Stimulated activated CD4-positive, alpha-beta T cell treated with anti-CD3 and anti-CD28 coated beads, TNF-alpha, amount 100 ng/mL, for 24 hours (primary cell): ENCODE results near the gene DCN.
A peak's percentile ranks its signal among the peaks of the same experiment; 100 is the strongest.

ENCODE experiments used
- DNase-seq, 3 experiments: peaks; one replicate each; pipeline ENCODE4 v3.0.0-alpha.2; 2020; ENCODE audit warnings: low read depth in 3 of 3

Gene DCN

DNA sequence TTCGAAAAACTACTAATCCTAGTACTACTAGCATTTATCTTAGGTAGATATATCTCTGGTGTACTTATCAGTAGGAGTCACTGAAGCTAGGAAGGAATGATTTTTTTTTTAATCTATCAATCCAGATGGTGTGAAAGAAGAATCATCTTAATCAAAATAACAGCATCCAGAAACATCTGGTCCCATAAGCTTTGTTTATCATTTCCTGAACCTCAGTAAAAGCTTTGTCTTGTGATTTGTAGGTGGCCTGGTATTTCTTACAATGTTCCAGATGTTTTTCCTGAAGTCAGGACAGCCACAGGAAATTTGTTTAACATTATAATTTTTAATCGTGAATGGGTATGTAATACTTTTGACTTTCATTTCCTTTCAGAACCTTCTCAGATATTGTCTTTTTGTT, 43.3 kb downstream of the DCN start:
- DNase-seq = no peak

DNA sequence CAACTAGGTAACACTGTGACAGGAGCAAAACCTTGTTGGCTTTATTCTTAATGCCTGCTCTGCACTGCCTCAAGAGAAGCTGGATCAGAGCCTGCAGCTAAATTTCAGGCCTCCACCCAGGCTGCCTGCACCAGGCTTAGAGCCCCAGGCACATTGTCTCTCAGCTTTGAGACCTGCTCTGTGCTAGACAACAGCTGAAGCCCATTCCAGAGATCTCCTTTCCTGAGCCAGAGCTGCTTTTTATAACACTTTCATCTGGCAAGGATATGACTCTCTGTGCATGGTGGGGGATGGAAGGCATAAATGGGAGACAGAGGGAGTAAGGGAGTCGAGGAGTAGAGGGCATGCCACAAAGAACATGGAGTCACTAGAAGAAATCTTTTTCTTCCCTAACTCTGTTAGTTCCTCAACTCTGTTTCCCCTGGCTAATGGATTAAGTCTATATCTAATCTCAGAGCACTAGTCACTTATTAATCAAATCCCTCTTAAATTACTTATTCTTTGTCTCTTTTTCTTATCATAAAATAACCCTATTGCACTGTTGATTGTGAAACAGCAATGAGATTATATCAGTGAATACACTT, 44.2 kb downstream of the DCN start:
- no peak for DNase-seq

DNA sequence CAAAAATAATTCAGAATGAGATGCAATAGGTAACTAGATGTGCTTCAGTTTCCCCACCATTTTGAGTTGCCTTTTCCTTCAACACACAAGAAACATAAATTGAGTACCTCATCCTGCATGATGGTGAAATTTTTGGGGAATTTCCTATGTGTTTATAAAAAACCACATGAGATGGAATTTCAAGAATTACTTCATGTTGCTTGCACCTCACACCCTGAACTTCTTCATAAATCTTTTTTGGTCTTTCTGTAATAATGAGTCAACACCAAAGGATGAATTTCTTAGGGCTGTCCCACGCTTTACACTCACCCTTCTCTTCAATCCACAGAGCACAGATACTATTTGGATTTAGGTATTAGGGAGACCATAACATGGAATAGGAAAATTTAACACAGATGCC, 48.7 kb downstream of the DCN start:
- DNase-seq = no peak

DNA sequence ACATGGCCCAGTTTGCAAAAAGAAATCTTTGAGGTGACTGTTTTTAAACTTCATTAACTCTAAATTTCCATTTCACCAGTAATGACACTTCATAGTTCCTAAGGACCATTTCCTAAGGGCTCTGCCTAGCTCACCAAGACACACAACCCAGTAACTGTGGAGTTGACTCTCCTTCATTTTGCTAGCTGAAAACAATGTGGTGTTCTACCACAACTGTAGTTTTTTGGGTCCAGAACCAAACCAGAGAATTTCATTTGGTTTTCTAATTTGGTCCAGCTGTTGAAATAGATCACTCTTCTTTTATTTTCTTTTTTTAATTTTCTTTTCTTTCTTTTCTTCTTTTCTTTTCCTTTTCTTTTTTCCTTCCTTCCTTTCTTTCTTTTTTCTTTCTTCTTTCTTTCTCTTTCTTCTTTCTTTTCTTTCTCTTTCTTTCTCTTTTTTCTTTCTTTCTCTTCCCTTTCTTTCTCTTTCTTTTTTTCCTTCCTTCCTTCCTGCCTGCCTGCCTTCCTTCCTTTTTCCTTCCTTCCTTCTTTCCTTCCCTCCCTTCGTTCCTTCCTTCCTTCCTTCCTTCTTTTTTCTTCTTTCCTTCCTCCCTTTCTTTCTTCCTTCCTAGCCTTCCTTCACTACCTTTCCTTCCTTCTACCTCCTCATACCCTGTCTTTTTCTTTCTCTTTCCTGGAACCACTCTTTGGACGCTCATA, 52.8 kb downstream of the DCN start:
- no peak for DNase-seq

DNA sequence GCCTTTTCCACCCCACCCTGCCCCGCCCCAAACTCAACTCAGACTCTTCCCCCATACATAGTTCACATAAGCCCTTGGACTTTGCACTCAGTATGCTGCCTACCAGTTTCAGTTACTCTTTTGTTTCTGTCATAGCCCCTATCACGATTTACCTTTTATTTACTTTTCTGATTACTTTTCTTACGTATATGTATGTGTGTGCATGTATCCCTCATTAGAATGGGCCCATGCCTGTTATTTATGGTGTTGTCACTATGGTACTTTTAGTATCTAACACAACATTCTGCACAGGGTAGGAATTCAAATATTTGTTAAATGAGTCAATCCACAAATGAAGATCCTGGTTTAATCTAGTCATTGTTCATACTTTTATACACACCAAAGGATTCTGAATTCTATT, 54.9 kb downstream of the DCN start:
- DNase-seq = no peak

DNA sequence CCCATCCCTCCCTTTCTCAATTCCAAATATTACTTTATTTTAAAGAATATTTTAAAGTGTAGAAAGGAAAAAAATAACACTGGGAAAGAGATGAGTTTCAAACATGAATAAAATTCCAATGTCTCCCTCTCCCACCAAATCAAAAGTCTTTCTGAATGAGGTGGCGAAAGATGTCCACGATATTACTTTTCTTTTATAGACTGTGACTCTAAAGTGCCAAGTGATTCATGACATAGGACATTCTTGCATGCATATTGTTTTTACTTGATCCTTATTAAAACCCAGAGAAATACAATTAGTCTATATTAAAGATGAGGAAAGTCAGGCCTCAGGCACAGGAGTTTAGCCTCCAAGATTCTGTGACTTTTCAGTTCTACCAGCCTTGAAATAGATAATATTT, 55.3 kb downstream of the DCN start:
- no peak for DNase-seq

DNA sequence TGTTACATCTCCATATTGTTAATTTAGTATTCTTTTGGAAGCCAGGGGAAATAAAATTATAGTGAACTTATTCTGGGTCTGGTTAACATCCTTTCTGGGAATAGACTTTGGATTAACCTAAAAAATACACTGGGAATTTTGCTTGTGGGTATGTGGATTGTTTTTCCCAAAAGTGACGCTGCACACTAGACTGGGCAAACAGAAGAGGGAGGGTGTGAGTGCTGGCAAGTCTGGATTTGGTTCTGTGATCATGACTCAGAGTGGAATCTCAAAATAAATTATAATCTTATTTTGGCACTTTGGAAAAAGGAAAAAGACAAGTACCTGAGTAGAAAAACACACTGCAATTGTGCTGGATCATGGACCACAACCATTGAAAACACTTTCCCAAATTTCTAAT, 56.1 kb downstream of the DCN start:
- DNase-seq = no peak

DNA sequence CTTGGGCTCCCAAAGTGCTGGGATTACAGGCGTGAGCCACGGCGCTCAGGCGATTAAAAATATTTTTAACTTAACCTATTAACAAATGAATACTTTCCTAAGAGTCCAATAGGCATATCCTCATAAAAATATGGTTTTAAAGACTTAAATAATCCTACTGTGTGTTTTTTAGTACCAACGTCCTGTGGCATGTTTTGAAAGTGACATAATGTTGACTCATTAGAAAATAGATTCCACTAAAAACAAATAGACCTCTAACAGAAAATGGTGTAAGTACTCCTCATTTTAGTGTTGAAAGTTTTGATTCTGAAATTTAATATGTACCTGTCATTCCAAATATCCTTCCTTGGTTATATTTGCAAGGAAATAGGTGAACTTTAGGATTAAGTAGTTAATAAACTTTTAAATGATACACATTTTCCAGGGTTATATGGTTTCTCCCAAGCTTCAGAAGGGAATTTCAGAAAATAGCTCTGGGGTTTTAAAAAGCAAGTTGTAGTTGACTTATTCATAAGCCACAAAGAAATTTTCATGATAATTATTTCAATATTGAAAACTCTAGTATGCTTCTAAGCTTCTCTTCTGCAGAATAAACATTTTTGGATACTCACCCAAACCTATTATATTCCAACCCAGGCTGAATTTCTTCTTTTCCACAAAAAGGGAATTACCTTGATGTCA, 59.2 kb downstream of the DCN start:
- DNase-seq = no peak

DNA sequence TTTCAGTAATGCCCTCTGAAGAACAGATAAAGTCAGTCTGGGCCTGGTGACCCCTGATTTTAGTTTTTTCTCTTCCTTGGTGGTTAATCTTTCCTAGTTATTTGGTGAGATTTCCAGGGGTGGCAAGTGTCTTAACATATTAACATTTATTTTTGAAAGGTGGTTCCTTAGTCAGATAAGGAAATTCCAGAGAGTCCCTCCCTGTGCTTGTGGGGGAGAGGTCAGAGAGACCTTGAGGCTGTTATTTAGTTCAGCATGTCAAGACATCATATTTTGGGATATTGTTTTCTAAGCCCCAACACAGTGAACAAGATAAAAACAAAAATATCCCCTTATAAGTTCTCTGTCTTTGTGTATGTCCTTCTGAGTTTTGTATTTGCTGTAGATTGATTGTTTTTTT, 61.8 kb downstream of the DCN start:
- DNase-seq = no peak

DNA sequence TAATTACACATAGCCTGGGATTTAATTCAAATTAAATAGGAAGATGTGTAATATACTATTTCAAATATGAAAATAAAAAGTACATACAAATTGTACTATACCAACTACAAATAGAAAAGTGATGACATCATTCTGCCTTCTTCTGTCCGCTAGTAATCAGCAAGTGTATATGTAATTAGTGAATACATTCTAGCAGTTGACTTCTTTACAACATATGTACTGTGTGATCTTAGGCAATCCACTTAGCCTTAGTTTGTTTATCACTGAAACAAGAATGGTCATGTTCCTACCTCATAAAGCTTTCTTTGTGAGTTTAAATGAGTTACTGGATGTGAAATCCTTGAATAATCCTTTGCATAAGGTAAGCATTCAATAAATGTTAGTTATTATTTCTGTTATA, 63.5 kb downstream of the DCN start:
- no peak for DNase-seq

DNA sequence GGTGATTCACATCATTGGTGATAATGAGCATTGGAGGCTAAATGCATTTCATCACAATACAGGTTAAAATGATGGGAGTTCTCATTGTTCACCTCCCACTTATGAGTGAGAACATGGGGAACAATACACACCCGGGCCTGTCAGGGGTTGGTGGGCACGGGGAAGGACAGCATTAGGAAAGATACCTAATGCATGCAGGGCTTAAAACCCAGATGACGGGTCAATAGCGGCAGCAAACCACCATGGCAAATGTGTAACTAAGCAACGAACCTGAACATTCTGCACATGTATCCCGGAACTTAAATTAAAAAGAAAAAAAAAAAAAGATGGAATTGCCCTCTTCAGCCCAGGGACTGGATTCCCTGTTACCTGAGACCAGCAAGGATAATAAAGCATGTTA, 69.0 kb downstream of the DCN start:
- DNase-seq = no peak

DNA sequence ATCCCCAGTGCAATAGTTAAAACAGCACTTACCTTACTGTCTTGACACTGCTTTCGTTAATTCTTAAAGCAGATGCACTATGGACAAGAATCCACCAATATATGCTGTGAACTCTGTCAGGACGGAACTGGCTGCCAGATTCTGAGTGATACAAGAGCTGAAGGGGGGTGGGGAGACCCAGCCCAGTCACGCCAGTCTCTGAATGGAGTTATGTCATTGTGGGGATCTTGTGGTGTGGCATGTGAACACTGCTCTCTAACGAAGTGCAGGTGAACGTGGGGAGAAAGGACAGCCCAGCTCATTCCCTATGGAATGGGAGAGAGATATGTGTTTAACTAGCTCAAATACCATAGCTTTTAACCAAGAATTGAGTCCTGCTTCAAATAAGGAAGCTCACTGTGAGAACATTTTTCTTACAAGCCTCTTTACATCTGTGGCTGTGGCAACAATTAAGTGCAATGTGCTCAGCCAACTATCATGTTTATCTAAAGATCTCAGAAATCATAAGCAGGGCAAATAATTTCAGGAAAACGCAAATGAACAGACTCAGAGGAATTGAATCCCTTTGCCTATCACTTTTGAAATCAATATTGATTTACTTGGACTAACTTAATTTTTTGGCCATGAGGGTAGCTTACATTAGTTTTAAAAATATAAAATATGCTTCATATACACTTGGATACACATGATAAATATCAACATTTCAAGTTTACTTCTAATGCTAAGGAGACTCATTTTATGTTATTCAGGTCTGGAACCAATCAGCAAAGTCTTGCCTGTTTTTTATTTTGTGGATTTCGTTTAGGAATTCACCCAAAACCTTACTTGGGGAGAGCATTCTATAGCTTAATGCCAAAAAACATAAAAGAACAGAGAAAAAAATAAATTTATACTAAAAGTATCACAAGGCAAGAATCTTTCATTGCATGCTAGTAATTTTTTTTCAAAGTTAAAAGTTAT, 71.0 kb downstream of the DCN start, which contains the start of gene LUM:
Gene LUM (minus strand): TSS at position 129 of the 960 bp plus-strand sequence. CDS start 2,515 bp downstream, outside the sequence.
- DNase-seq = no peak

DNA sequence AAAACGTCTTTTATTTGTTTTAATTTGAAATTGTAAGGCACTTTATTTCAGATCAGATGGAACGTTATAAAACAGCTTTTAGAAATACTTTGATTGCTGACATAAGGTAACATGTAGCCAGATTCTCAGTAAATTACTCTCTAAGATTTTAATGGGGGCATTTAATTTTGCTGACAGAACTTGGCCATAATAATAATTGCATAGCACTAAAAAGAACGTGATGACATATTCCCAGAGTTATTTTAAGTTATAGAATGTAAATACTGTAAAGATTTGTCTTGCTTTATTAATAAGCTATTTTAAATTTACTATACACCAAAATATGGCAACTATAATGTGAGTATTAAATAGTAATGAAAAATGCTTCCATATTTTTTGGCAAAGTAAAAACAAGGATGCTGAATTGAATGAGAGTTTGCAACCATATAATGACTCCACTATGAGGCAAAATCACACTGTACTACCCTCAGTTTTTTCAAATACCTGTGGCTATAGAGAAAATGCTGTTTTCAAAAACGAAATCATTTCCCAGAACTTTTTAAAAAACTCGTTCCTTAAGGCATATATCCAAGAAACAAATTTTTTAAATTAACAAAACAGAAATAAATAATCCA, 72.2 kb downstream of the DCN start:
- no peak for DNase-seq

DNA sequence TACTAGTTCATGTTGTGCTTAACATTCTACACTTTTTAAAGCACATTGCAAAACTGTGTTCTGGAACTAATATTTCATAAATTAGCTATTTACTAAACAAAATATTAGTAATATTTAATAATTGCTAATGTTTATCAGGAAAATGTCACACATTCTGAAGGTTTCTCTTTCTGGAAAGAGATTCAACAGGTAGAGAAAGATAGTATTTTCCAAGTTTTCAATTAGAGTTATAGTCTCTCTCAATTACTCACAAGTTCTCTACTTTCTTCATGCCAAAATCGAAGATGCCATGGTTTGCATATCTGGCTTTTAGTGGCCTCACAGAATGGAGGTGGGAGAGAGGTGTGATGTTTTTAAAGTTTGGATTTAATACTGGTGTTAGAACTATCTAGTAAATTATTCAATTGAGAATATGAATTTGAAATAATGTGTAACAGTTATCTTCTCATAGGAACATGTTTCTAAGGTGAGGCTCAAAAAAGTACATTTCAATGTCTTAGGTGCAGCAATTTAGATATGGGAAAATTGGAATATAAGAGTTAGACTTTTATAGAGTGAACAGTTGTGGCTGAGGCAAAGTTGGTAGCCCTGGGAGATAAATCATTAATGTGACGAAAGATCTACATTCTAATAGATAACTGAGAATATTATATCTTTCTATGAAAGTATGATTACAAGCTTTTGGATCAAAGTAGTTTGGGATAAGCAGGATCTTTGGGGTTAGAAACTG, 72.9 kb downstream of the DCN start:
- no peak for DNase-seq

DNA sequence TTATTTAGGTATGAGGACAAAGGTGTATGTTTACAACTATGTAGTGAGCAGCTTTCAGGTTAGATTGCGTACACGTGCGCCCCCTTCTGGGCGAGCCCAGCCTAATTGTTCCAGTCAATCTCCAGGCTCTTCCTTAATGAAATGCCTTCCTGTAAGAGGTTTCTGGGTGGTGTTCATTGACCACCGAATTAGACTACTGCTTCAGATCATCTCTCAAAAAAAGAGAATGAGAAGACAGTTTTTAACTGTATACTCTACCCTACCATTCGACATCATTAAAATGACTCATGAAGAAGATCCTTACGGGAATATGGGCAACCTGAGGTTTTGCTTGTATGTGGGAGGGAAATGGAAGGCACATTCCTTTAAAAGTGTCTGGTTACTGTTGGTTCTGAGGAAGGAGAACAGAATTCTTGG, 73.5 kb downstream of the DCN start:
- peak in 1 of 3 experiments; percentile 50 for DNase-seq

DNA sequence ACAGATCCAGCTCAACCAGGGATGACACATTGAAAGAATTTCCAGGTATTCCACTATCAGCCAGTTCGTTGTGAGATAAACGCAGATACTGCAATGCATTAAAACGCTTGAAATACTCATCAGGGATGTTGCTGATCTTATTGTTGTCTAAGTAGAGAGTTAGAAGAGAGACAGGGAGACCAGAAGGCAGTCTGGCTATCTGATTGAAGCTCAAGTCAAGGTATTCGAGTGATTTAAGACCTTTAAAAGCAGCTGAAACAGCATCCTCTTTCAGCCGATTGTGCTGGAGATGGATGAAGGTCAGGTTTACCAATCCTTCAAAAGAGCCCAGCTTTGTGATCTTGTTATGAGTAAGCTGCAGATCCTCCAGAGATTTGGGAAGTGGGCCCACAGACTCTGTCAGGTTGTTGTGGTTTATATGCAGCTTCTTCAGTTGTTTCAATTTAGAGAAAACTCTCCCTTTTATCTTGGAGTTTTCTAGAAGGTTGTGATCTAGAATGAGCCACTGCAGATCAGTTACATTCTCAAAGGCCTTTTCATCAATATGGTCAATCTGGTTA, 74.3 kb downstream of the DCN start:
- DNase-seq = no peak

DNA sequence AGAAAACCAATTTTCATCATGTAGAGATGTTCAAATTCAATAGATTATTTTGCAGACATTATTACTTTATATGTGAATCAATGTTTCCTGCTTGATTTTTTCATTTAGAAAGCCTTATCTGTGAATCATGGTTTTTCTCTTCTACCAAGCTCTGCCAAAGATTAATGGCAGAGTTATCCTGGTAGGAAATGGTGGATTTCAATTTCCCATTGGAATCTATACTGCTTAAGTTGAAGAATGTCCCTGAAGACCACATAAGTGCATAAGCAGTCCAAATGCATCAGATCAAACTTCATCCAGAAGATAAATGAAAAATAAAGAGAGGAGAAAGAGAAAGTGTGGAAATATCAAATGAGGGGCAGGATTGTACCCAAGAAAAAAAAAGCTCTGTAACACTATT, 76.3 kb downstream of the DCN start:
- no peak for DNase-seq

DNA sequence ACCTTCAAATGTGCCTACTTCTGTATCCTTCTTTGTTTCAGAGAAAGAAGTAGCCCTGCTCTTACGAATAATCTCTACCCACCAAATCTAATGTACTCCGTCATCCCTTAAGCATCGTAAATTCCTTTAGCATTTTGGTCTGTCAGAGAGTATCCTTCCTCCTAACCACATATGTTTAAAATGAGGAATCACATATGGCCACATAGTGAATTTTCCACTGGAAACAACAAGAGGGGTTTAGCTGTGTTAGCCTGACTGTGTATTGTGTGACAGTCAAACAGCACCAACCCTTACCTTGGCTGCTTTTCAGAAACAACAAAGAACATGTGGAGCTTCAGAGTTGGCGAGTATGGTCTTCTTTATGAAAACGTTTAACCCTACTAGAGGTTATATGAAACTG, 76.8 kb downstream of the DCN start:
- no peak for DNase-seq

DNA sequence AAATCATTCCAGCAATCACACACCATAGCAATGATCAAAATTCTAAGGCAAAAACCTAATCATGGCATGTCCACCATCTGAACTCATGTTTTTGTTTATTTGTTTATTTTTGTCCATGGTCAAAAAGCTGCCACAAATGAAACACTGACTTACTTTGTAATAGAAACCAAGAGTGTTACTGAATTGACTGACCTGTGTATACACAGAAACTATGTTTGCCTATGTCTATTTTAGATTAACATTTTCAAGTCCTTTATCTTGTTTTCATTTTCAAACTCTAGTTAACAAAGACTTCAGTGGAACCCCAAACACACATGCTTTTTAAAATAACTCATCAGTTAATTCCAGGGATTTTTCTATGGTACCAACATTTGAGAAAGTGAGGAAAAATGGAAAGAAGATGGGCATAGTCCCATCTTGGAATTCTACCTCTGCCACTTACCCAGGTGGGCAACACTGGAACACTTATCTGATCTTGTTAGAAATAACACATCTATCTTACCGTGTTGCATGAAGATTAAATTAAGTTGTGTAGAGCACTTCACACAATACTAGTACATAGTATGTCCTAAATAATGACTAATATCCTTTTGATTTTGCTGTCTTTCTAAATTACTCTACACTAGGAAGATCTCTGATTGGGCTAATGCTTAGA, 77.7 kb downstream of the DCN start:
- no peak for DNase-seq

DNA sequence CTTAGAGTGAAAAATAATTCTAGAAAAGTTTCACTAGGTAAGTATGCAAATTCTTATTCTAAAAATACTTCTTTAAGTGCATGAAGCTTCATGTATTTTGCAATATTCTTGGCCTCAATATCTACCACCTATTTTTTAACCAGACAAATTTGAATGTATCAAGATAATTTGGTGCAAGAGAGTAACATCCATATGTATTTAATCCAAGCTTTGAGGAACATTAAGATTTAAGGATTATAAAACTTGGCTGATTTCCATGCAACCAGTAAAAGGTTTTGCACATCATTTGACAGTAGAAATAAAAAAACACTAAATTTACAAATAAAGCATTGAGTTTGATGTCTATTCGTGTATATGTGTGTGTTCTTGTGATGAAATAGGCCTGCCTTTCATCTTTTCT, 79.0 kb downstream of the DCN start:
- DNase-seq = no peak
